ENCODE results near the gene OBSCN.

Gene OBSCN

DNA sequence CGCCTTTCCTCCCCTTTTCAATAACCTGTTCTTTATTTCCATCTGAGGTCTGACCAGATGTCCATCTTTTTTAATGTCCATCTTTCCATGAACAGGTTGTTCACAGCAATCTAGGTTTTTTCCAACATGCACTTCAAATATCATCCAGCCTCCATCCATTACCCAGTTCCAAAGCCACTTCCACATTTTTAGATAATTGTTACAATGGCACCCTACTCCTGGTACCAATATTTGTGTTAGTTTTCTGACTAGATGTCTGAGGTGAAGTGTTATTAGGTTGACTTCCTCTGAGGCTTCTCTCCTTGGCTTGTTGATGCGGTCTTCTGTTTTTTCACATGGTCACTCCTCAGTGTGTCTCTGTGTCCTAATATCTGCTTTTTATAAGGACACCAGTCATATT lies 89.4 kb downstream of the OBSCN start:
- in situ Hi-C loops (cut with HindIII; ENCODE audit: low sequenced_read_pairs): no loop called here

DNA sequence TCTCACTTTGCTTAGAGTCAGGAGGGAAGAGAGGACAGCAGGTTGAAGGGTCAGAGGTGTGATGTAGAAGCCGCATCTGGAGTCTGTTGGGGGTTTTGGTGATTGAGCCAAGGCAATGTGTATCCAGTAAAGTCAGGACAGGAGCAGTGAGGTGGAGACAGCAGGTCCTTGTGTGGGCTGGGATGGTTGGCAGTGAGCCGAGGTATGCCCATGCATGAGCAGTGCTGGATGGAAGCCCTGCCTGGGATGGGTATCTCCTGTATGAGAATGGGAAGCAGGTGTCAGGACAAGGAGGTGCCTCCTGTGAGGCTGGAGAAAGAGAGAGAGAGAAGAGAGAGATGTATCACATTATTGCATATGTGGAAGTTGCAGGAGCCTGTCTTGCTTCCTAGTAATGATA lies 90.0 kb downstream of the OBSCN start:
- in situ Hi-C loops (cut with HindIII; ENCODE audit: low sequenced_read_pairs): no loop called here

DNA sequence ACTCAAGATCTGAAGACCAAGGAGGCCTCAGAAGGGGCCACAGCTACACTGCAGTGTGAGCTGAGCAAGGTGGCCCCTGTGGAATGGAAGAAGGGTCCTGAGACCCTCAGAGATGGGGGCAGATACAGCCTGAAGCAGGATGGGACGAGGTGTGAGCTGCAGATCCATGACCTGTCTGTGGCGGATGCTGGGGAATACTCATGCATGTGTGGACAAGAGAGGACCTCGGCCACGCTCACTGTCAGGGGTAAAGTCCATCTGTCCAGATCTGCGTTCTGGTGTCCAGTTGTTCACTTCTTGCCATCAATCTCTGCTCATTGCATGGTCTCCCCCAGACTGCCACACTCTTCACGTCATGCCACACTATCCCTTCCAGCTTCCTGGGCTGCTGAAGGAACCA lies 90.6 kb downstream of the OBSCN start:
- in situ Hi-C loops (cut with HindIII; ENCODE audit: low sequenced_read_pairs): no loop called here

DNA sequence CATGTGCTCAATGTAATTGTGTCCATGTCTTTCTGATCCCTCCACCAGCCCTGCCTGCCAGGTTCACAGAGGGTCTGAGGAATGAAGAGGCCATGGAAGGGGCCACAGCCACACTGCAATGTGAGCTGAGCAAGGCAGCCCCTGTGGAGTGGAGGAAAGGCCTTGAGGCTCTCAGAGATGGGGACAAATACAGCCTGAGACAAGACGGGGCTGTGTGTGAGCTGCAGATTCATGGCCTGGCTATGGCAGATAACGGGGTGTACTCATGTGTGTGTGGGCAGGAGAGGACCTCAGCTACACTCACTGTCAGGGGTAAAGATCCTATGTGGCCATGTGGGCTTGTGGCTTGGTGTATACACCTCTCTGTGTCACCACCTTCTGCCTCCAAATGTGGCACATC lies 91.4 kb downstream of the OBSCN start:
- in situ Hi-C loops (cut with HindIII; ENCODE audit: low sequenced_read_pairs): no loop called here

DNA sequence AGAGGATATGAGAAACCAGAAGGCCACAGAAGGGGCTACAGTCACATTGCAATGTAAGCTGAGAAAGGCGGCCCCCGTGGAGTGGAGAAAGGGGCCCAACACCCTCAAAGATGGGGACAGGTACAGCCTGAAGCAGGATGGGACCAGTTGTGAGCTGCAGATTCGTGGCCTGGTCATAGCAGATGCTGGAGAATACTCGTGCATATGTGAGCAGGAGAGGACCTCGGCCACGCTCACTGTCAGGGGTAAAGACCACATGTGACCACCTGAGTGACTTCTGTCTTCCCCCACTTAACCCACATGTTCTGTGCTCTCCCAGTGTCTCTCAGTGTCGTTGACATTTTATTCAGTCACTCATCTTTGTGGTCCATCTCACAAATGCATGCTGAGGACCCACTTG lies 92.1 kb downstream of the OBSCN start:
- in situ Hi-C loops (cut with HindIII; ENCODE audit: low sequenced_read_pairs): no loop called here

DNA sequence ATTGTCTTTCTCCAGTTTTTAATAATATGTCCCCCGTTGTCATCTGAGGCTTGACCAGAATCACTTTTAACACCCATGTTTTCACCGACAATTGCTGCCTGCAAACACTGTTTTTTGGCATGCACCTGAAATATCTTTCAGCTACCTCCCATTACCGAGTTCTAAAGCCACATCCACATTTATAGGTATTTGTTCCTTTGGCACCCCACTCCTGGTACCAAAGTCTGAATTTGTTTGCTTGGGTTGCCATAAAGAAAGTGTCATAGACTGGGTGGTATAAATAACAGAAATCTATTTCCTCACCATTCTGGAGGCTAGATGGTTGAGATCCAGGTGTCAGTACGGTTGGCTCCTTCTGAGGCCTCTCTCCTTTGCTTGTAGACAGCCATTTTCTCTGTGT lies 94.2 kb downstream of the OBSCN start:
- in situ Hi-C loops (cut with HindIII; ENCODE audit: low sequenced_read_pairs): no loop called here

DNA sequence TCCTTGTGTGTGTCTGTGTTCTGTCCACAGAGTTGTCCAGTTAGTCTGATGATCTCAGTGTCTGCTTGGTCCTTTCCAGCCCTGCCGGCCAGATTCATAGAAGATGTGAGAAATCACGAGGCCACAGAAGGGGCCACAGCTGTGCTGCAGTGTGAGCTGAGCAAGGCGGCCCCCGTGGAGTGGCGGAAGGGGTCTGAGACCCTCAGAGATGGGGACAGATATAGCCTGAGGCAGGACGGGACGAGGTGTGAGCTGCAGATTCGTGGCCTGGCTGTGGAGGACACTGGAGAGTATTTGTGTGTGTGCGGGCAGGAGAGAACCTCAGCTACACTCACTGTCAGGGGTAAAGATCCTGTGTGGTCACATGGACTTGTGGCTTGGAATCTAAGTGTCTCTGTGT lies 95.8 kb downstream of the OBSCN start:
- in situ Hi-C loops (cut with HindIII; ENCODE audit: low sequenced_read_pairs): no loop called here

DNA sequence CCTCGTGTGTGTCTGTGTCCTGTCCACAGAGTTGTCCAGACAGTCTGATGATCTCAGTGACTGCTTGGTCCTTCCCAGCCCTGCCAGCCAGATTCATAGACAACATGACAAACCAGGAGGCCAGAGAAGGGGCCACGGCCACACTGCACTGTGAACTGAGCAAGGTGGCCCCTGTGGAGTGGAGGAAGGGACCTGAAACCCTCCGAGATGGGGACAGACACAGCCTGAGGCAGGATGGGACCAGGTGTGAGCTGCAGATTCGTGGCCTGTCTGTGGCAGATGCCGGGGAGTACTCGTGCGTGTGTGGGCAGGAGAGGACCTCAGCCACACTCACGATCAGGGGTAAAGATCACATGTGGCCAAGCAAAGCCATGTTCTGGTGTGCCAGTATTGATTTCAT lies 96.4 kb downstream of the OBSCN start:
- in situ Hi-C loops (cut with HindIII; ENCODE audit: low sequenced_read_pairs): no loop called here

DNA sequence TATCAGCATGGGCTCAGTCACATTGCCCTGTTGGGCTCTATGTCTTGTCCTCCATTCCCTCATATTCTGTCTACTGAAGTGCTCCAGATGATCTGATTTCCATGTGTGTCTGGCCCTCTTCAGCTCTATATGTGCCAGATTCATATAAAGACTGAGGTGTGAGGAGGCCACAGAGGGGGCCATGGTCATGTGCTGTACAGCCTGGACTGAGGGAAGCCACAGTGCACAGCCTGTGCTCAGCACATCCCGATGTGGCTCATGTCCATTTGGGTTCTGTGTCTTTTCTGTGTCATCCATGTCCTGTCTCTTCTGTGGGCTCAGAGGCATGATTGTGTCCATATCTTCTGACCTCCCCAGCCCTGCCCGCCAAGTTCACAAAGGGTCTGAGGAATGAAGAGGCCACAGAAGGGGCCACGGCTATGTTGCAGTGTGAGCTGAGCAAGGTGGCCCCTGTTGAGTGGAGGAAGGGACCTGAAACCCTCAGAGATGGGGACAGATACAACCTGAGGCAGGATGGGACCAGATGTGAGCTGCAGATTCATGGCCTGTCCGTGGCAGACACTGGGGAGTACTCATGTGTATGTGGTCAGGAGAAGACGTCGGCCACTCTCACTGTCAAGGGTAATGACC lies 97.0 kb downstream of the OBSCN start:
- in situ Hi-C loops (cut with HindIII; ENCODE audit: low sequenced_read_pairs): no loop called here

DNA sequence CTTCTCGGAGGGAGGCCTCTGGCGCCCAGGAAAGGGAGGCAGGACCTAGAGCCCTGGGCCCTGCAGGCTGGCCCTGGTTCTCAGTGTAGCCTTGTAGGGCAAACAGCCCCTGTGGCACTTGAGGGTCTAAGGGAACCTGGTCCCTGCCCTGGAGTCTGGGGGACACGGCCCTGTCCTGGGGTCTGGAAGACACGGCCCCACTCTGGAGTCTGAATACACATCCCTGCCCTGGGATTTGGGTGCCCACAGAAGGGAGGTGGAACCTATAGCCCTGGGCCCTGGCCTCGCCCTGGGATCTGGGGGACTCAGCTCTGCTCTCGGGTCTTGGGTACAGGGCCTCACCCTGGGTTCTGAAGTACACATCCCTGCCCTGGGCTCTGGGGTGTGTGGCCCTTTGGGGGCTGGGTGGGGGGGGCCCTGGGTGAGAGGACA lies 97.9 kb downstream of the OBSCN start:
- in situ Hi-C loops (cut with HindIII; ENCODE audit: low sequenced_read_pairs): no loop called here

DNA sequence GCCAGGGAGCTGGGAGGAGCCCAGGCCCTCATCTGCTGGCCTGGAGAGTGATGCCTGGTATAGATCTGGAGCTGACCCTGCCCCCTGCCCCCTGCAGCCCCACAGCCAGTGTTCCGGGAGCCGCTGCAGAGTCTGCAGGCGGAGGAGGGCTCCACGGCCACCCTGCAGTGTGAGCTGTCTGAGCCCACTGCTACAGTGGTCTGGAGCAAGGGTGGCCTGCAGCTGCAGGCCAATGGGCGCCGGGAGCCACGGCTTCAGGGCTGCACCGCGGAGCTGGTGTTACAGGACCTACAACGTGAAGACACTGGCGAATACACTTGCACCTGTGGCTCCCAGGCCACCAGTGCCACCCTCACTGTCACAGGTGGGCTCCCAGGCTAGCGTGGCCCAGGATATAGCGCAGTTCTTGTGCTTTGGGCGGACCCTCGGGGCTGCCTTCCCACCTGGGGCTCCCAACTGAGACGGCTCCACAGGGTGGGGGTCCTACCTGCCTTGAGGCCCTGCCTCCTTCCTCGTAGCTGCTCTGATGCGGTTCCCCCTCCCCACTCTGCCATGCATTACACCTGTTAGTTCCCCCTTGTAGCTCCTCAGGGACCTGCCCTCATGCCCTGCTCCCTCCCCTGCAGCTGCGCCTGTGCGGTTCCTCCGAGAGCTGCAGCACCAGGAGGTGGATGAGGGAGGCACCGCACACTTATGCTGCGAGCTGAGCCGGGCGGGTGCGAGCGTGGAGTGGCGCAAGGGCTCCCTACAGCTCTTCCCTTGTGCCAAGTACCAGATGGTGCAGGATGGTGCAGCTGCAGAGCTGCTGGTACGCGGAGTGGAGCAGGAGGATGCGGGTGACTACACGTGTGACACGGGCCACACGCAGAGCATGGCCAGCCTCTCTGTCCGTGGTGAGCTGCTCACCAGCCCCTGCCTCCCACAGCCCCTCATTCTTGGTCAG lies 98.7 kb downstream of the OBSCN start:
- in situ Hi-C loops (cut with HindIII; ENCODE audit: low sequenced_read_pairs): no loop called here

DNA sequence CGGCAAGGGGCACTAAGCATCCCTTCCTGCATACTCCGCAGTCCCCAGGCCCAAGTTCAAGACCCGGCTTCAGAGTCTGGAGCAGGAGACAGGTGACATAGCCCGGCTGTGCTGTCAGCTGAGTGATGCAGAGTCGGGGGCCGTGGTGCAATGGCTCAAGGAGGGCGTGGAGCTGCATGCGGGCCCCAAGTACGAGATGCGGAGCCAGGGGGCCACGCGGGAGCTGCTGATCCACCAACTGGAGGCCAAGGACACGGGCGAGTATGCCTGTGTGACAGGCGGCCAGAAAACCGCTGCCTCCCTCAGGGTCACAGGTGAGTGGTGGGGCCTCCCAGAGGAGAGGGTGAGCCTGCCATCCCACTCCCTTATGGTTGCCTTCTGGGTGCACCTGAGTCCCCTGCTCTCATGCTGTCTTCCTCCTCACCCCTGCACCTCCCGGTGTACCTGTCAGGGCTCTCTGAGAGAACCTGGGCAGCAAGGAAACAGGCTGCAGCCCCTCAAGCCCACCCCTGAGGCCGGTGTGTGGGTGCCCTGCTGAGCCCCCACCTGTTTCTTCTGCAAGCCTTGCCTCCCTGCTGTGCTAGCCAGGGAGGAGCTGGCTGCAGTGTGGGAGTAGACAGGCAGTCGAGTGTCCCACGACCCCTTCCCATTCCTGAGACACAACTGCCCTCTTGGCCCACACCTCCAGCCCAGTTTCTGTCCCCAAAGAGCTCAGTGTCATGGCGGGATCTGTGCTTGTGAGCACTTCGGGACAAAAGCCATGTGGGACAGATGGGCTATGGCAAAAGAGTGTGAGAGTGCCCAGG lies 99.6 kb downstream of the OBSCN start:
- in situ Hi-C loops (cut with HindIII; ENCODE audit: low sequenced_read_pairs): no loop called here

DNA sequence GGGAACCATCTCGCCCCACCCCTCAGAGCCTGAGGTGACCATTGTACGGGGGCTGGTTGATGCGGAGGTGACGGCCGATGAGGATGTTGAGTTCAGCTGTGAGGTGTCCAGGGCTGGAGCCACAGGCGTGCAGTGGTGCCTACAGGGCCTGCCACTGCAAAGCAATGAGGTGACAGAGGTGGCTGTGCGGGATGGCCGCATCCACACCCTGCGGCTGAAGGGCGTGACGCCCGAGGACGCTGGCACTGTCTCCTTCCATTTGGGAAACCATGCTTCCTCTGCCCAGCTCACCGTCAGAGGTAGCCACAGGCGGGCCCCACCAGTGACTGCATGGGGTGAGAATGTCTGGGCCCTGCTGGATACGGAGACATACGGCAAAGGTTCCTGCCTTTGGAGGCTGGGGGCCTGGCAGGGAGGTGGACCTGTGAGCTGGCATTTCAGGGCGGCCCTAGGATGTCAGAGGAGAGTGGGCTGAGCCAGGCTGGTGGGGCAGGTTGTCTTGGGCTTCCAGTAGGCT lies 100.3 kb downstream of the OBSCN start:
- in situ Hi-C loops (cut with HindIII; ENCODE audit: low sequenced_read_pairs): no loop called here

DNA sequence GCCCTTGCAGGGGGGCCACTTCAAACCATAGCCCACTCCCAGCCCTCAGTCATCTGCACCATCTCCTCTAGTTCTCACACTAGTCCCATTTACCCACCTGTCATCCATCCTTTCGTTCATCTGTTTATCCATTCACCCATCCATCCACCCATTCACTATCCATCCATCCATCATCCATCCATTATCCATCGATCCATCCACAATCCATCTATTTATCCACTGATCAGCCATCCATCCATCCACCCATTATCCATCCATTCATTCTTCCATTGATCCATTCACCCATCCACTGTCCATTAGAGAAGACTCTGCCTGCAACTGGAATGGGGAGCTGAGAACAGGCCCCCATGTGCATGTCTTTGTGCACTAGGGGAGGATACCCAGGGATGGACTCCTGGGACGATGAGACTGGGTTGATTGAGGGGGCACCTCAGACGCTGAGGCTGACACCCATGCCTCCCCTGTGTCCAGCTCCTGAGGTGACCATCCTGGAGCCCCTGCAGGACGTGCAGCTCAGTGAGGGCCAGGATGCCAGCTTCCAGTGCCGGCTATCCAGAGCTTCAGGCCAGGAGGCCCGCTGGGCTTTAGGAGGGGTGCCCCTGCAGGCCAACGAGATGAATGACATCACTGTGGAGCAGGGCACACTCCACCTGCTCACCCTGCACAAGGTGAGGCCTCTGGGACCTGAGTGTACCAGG lies 100.9 kb downstream of the OBSCN start:
- in situ Hi-C loops (cut with HindIII; ENCODE audit: low sequenced_read_pairs): no loop called here

DNA sequence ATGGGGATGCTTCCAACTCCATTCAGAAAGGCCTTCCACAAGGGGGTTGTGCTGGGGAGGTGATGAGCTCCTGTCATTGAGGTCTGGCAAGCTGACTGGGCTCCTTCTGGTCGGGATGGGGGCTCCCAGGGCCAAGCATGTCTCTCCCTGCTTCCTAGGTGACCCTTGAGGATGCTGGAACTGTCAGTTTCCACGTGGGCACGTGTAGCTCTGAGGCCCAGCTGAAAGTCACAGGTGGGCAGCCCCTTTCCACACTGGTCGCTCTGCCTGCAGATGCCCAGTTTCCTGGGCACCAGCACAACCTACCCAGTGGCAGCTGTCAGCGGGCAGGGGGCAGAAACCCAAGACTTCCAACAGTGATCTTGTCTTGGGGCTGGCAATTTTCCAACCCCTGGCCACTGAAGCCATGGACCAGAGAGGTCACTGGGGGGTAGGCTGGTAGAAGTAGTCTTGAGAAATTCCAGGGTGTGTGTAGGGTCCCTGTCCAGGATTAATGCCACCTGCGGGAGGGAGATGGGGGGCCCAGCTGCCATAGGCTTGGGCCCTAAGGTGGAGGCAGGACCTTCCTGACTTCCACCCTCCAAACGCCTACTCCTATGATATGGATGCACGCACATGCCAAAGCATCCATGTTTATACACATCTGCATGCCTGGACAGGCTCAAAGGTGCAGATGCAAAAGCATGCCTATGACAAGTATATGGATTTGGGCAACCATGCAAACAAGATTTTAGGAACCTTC lies 101.7 kb downstream of the OBSCN start:
- in situ Hi-C loops (cut with HindIII; ENCODE audit: low sequenced_read_pairs): no loop called here

DNA sequence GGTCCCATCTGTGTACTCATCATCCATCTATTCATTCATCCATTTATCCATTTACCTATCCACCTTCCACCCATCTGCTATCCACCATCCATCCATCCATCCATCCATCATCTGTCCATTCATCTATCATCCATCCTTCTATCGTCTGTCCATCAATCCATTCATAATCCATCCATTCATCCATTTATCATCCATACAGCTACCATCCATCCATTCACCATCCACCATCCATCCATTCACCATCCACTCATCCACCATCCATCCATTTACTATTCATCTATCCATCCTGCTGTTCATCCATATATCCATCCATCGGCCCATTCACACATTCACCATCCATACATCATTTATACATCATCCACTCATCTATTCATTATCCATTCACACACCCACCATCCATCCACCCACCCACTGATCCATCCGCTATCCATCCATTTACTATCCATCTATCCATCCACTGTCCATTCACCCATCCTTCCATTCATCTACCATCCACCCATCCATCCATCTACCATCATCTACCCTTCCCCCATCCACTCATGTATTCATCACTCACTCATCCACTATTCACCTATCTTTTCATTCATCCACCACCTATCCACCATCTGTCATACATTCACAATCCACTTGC lies 102.4 kb downstream of the OBSCN start:
- in situ Hi-C loops (cut with HindIII; ENCODE audit: low sequenced_read_pairs): no loop called here

DNA sequence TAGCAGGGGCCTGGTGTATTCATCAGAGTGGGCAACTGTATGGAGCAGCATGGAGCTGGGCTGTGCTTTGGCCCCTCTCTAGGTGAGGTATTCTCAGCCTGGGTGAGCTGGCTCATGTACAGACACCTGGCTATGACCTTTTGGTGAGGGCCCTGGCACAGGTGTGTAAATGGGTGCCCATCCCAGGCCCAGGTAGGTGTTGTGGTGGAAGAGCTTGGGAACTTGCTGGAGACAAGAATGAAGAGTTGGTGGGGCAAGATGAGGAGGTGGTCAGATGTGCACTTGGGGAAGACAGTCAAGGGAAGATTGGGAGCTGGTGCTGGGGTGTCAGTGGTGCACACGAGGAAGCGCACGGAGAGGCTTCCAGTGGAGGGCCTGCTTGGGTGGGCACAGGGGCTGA lies 103.2 kb downstream of the OBSCN start:
- in situ Hi-C loops (cut with HindIII; ENCODE audit: low sequenced_read_pairs): no loop called here

DNA sequence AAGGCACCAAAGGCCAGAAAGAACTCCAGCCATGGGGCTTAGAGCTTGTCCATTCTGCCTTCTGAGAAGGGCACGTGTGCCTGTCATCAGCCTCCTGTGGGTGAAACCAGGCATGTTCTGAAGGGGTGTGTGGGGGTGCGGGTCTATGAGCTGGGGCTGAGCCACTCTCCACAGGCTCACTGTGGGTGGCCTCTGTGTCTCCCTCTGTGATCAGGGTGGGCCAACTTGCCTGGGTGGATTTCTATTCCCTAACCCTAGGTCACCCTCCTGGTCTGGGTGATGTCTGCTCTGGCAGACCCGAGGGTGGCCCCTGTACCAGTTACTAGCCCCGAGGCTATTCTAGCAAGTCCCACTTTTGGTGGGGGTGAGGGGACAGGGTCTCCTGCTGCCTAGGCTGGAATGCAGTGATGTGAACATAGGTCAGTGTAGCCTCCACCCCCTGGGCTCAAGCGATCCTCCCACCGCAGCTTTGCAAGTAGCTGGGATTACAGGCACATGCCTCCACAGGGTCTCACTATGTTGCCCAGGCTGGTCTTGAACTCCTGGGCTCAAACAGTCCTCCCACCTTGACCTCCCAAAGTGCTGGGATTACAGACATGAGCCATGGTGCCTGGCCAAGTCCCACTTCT lies 104.4 kb downstream of the OBSCN start:
- in situ Hi-C loops (cut with HindIII; ENCODE audit: low sequenced_read_pairs): no loop called here
